Transverse colon (tissue), 3 donors: ENCODE results near the gene ACTG1.

Source experiments
- CTCF ChIP-seq, 5 experiments: fragments of 200-600 bp in 3 of 5; fragments of 450-650 bp in 2 of 5; sonication (generic) in 3 of 5; IDR thresholded peaks; 1 replicate in 2 of 5; 2 replicates in 3 of 5; pipeline ENCODE4 v1.5.1; 2016 to 2017; ENCODE audit warnings: antibody characterized with exemption in 5 of 5, inconsistent platforms in 3 of 5, mild to moderate bottlenecking in 2 of 5, moderate library complexity in 1 of 5
- EP300 ChIP-seq: sonication (generic); formaldehyde crosslinking; IDR thresholded peaks from one replicate; pipeline ENCODE4 v1.6.1; 2017; ENCODE audit warnings: antibody characterized with exemption, low read depth
- POLR2A ChIP-seq: fragments of 450-650 bp; IDR thresholded peaks from one replicate; pipeline ENCODE4 v1.6.1; 2016; ENCODE audit warnings: antibody characterized with exemption, mild to moderate bottlenecking, moderate library complexity

GRCh38 chr17:81538651-81539570 is 26.3 kb upstream of the ACTG1 start:
- TF ChIP-seq CTCF (IDR thresholded peaks at IDR 0.05) (no peak), EP300 (no peak), POLR2A (no peak)
